Mammary epithelial cell (primary cell): ENCODE measurements around the gene LRRC63.

Experiments used
- EZH2 ChIP-seq: IDR thresholded peaks from 2 replicates; pipeline ENCODE4 v1.6.1; 2012; ENCODE audit warnings: low read length, inconsistent platforms, borderline replicate concordance
- TF ChIP-seq, protein P1 (sequence below), 2 donors: IDR thresholded peaks in 1 of 2; conservative IDR thresholded peaks in 1 of 2; 2 replicates each; pipeline ENCODE4 v1.5.1; 2011 to 2012; ENCODE audit warnings: inconsistent platforms in 2 of 2, low read length in 2 of 2, mild to moderate bottlenecking in 2 of 2, control low read depth in 1 of 2, low read depth in 1 of 2; ENCODE audit not compliant: insufficient read depth in 1 of 2; ENCODE audit errors: extremely low read depth in 1 of 2

DNA sequence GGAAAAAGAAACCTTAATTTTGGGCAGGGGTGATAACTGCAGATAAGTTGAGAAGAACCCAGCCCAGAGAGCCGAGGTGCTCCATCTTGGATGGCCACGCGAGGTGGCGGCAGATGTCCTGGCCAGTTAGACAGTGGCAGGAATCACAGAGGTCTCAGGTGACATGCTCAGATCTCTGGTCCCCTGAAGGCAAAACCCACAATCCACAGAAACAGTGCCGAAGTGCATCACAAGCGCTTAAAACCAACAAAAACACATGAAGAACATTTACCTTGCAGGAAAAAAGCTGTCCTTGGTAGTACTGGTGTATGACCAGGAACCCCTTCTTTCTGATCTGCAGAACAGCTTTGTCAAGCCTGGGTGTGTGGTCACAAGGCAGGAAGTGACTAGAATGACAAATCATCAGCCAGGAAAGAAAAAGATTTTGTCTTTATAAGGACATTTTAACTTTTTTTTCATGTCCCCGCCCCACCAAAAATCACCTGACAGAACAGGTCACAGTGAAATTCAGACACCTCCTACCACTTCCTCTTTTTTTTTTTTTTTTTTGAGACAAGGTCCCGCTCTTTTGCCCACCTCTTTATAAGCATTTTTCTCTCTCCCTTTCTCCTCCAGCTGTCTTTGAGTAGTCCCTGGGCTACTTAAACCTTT lies 29.8 kb upstream of the LRRC63 start, which contains the start of gene LCP1:
- TF ChIP-seq, protein P1, sequence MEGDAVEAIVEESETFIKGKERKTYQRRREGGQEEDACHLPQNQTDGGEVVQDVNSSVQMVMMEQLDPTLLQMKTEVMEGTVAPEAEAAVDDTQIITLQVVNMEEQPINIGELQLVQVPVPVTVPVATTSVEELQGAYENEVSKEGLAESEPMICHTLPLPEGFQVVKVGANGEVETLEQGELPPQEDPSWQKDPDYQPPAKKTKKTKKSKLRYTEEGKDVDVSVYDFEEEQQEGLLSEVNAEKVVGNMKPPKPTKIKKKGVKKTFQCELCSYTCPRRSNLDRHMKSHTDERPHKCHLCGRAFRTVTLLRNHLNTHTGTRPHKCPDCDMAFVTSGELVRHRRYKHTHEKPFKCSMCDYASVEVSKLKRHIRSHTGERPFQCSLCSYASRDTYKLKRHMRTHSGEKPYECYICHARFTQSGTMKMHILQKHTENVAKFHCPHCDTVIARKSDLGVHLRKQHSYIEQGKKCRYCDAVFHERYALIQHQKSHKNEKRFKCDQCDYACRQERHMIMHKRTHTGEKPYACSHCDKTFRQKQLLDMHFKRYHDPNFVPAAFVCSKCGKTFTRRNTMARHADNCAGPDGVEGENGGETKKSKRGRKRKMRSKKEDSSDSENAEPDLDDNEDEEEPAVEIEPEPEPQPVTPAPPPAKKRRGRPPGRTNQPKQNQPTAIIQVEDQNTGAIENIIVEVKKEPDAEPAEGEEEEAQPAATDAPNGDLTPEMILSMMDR (conservative IDR thresholded peaks at IDR 0.05 in 1 of 2, IDR thresholded peaks at IDR 0.05 in 1 of 2; ENCODE audit: extremely low read depth in 1 of 2, insufficient read depth in 1 of 2, low read depth in 1 of 2, low read length in 2 of 2): no peak
- no peak for TF ChIP-seq EZH2
